Stimulated activated CD8-positive, alpha-beta memory T cell treated with anti-CD3 and anti-CD28 coated beads, Interleukin-4, amount 100 ng/mL, for 4 hours (primary cell): ENCODE measurements around the gene CACNG5.

Source experiments
- DNase-seq, 2 donors: peaks; one replicate each; pipeline ENCODE4 v3.0.0-alpha.2; 2020; ENCODE audit warnings: low read depth in 2 of 2, low spot score in 1 of 2

CACNG5 gene, protein sequence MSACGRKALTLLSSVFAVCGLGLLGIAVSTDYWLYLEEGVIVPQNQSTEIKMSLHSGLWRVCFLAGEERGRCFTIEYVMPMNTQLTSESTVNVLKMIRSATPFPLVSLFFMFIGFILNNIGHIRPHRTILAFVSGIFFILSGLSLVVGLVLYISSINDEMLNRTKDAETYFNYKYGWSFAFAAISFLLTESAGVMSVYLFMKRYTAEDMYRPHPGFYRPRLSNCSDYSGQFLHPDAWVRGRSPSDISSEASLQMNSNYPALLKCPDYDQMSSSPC

GRCh38 chr17:66834919-66835454 is at the start of gene CACNG5:
Gene CACNG5 (plus strand): TSS chr17:66835117. CDS start chr17:66877333, 42,216 bp downstream.
- no peak for DNase-seq

DNA sequence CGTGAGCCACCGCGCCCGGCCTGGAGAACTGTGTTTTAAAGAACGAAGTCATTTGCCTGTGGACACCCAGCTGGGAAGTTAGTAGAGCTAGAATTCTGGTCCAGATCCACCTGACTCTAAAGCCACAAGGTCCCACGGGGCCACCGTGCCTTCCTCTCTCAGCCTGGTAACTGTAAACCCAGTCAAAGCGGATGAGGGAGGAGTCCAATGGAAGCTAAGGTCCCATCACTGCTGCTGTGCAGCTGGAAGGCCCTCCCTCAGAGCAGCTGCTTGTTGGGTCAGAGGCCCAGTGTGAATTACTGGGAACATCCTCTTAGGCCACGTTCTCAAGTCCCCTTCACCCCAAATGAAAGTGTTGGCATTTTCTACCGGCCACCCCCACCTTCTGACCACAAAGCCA is 48.8 kb upstream of the CACNG5 start:
- no peak for DNase-seq

DNA sequence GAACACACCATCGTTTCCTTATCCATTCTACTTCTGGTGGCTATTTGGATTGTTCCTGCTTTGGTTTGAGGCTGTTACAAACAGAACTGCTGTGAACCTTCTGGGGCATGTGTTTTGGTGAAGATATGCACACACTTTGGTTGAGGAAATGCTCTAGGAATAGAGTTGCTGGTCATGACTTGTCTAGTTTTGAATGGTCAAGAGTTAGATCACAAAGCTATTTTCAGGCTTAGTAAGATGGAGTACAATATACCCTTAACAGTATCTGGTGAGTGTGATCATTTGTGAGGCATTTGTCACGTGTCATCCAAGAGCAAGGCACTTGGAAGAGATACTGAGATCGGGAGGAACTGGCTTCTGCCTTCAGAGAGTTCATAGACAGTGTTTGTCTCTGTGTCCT is 47.0 kb upstream of the CACNG5 start:
- DNase-seq, result no peak

DNA sequence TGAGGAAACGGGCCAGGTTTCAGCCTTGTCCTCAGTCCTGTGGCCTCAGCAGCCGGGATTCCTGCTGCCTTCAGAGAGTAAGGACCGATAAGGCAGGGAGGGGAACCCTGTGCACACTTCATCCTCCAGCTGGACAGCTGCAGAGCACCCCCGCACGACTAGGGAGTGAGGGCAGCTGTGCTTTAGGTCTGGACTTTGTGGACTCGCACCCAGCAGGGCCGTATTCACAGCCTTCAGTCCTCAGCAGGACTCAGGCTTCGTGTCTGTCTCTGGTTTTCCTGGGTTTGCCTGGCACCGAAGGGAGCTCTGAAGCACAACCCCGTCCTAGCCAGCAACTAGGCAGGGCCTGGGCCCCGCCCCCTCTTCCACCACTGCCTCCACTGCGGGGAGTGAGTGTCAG is 45.8 kb upstream of the CACNG5 start:
- no peak for DNase-seq

GRCh38 chr17:66789961-66790437 is 44.9 kb upstream of the CACNG5 start:
- no peak for DNase-seq

GRCh38 chr17:66790501-66791061 is 44.3 kb upstream of the CACNG5 start:
- no peak for DNase-seq

- no peak for DNase-seq
Measured at GRCh38 chr17:66791347-66791746, 43.6 kb upstream of the CACNG5 start.

- no peak for DNase-seq
Measured at GRCh38 chr17:66793814-66794213, 41.1 kb upstream of the CACNG5 start.

DNA sequence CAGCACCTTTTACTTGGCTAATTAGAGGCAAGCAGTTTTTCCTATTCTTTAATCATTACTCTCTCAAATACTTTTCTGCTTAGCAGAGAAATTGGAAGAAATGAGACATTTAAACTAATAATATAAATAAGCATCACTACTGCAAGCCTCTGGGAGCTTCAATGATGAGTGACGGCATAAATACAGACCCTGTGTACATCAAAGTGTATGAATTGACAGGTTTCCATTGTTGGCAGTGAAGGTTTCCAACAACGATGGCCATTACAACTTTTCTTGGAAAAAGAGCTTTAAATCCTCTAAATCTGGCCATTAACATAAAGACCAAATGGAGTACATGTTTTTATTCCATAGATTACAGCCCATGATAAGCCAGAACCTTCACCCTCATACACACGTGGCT is 39.4 kb upstream of the CACNG5 start:
- no peak for DNase-seq

- no peak for DNase-seq
Measured at GRCh38 chr17:66799849-66800537, 34.9 kb upstream of the CACNG5 start.

GRCh38 chr17:66803474-66803951 is 31.4 kb upstream of the CACNG5 start:
- no peak for DNase-seq

DNA sequence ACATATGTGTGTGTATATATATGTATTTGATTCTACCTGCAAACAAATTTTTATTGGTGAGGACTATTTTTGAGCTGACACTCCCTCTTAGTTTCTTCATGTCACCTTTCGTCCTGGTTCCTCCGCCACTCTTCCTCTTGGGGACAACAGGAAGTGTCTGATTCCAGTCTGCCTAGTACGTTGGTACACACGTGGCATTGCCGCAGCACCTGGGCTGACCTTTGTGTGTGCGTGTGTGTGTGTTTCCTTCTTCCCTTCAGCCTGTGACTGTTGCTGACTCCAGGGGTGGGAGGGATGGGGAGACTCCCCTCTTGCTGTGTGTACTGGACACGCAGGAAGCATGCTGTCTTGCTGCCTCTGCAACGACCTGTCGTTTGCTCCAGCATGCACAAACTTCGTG is 29.4 kb upstream of the CACNG5 start:
- DNase-seq, result no peak

DNA sequence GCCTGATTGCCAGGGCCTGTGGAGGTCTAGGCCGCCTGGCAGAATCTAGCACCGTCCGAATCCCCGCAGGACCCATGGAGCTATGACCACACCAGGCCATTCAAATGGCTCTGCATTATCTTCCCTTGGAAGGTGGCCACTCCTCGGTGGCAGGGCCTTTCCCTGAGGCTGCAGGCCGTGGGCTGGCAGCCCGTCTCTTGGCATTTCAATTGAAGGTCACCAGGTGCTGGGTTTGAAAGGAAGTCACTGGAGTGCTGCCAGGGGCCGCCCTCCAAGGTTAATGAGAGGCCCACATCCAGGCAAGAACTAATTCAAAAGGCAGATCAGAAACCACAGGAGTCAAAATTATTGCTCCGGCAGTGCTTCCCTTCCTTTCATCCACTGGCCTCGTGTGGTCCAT is 27.7 kb upstream of the CACNG5 start:
- DNase-seq, result no peak

DNA sequence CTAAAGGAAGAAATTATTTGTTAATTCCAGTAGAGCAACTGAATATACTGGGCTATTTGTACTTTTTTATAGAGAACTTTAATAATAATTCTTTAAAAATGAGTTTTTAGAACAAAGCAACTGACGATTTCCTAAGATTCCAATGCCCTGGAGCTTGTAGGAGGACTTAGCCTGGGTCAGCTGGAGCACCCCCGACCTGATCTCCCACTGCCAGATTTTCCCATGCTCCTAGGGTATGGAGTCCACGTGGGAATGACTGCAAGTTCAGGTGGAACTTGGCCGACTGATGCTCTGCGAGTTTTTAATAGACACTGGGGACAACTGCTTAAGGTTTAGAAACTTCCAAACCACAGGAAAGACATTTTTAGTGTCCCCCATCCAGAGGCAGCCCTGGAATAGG is 25.5 kb upstream of the CACNG5 start:
- DNase-seq, result no peak

DNA sequence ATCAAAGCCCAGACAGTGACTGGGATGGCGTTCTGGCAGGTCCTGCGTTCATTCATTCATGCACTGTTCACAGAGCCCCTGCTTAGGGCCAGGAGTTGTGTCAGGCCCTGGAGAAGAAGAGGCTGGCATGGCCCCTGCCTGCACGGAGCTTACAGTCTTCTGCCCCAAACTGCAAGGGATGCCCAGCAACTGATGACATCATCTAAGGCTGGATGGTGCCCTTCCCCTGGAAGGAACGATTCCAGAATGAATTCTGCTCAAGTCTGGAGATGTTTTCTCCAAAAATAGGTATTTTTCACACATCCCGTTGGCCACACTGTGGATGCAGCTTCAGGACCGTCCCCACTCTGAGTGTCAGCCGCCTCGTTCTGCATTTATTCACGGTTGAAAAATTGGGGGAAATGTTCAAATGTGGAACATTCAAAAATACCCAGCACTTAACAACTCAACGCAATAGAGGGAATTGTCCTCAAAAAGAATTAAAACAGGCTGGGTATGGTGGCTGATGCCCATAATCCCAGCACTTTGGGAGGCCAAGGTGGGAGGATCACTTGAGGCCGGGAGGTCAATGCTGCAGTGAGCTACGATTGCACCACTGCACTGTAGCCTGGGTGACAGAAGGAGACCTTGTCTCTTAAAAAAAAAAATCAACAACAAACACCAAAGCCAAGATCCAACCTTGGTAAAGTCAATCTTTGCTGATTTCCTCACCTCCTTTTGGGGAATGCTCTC is 23.8 kb upstream of the CACNG5 start:
- no peak for DNase-seq

- DNase-seq, result no peak
Measured at GRCh38 chr17:66811683-66812054, 23.2 kb upstream of the CACNG5 start.

DNA sequence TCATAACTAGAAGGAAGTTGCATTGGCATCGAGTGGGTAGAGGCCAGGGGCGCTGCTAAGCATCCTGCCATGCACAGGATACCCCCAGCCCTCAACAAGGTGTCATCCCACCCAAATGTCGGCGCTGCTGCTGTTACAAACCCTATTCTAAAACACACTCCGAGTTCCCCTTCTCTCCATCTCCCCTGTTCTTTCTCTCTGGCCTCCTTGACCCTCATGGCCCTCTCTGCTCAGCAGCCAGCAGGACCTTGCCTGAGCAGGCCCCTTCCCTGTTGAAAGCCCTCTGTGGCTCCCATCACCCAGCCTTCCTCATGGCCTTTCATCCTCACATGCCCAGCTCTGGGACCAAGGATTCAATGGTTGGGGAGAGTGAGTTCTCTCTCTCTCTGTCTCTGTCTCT is 22.3 kb upstream of the CACNG5 start:
- no peak for DNase-seq

GRCh38 chr17:66813296-66813695 is 21.6 kb upstream of the CACNG5 start:
- DNase-seq, result no peak

GRCh38 chr17:66814026-66814425 is 20.9 kb upstream of the CACNG5 start:
- no peak for DNase-seq

- no peak for DNase-seq
Measured at GRCh38 chr17:66814570-66814969, 20.3 kb upstream of the CACNG5 start.

DNA sequence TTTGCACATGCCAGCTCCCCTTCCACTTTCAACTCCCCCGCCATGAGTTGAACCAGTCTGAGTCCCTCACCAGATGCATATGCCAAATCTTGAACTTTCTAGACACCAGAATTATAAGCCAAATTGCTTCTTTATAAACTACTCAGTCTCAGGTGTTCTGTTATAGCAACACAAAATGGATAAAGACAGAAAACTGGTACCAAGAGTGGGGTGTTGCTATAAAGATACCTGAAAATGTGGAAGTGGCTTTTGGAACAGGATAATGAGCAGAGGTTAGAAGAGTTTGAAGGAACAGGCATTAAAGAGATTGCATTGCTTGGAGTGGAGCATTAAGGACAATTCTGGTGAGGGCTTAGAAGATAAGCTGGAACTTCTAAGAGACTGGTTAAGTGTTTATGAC is 17.2 kb upstream of the CACNG5 start:
- no peak for DNase-seq
